ENCODE results near the gene ZP2. TPM values are rescaled to one million over a fixed set of nuclear protein-coding genes. Genes with fewer than 3 reads are reported as not detected.

ZP2 gene
- total RNA-seq, 1 donor from 2014 or later = not detected

GRCh38 chr16:21233521-21234150 is 22.3 kb upstream of the ZP2 start, which contains the start of gene ANKS4B:
Gene ANKS4B (plus strand): TSS chr16:21233699. CDS start chr16:21233738, 39 bp downstream.
- H3K36me3 Mint-ChIP-seq (ENCODE audit: low read depth) = no peaks in the 10 kb centered on the region
- H3K27me3 Mint-ChIP-seq = peaks cover 27% of the 10 kb centered on the region
- no peak for TF ChIP-seq CTCF (IDR thresholded peaks at IDR 0.05)
- no peak within 1 kb of the TSS for H3K27ac Mint-ChIP-seq
- ChIA-PET CTCF (no interaction called here), POLR2A (no interaction called here)
- H3K4me3 Mint-ChIP-seq = no peak within 1 kb of the TSS
- no peaks in the 10 kb centered on the region for H3K9me3 Mint-ChIP-seq
- intact Hi-C loops (cut with micrococcal nuclease) = no loop called here
- no peak for DNase-seq
- H3K4me1 Mint-ChIP-seq = no peaks in the 10 kb centered on the region
- no peak for ATAC-seq (ENCODE audit: low read depth)

- Mint-ChIP-seq H3K27ac (no peak overlapping the region), H3K4me1 (no peaks in the 10 kb centered on the region), H3K27me3 (peaks cover 28% of the 10 kb centered on the region), H3K36me3 (ENCODE audit: low read depth) (no peaks in the 10 kb centered on the region), H3K4me3 (no peak overlapping the region), H3K9me3 (no peaks in the 10 kb centered on the region)
- TF ChIP-seq CTCF (IDR thresholded peaks at IDR 0.05) = no peak
- DNase-seq (no peak), ATAC-seq (ENCODE audit: low read depth) (no peak)
- intact Hi-C loops (cut with micrococcal nuclease) = no loop called here
- ChIA-PET CTCF (no interaction called here), POLR2A (no interaction called here)
These were observed 21.7 kb upstream of the ZP2 start for GRCh38 chr16:21233045-21233520.

GRCh38 chr16:21228361-21228872 is 17.0 kb upstream of the ZP2 start:
- Mint-ChIP-seq H3K27me3 (peaks cover 46% of the 10 kb centered on the region), H3K4me3 (no peak overlapping the region), H3K9me3 (no peaks in the 10 kb centered on the region), H3K36me3 (ENCODE audit: low read depth) (no peaks in the 10 kb centered on the region), H3K27ac (no peak overlapping the region), H3K4me1 (peaks cover 3% of the 10 kb centered on the region)
- POLR2A ChIA-PET = no interaction called here
- TF ChIP-seq CTCF (IDR thresholded peaks at IDR 0.05) = no peak
- CTCF ChIA-PET = no interaction called here
- DNase-seq (no peak), ATAC-seq (ENCODE audit: low read depth) (no peak)
- intact Hi-C loops (cut with micrococcal nuclease) = no loop called here

GRCh38 chr16:21227866-21228265 is 16.5 kb upstream of the ZP2 start:
- H3K36me3 Mint-ChIP-seq (ENCODE audit: low read depth) = no peaks in the 10 kb centered on the region
- H3K27me3 Mint-ChIP-seq = peaks cover 43% of the 10 kb centered on the region
- intact Hi-C loops (cut with micrococcal nuclease) = no loop called here
- DNase-seq = no peak
- no peak overlapping the region for H3K27ac Mint-ChIP-seq
- TF ChIP-seq CTCF (IDR thresholded peaks at IDR 0.05) = no peak
- ATAC-seq (ENCODE audit: low read depth) = no peak
- peaks cover 3% of the 10 kb centered on the region for H3K4me1 Mint-ChIP-seq
- no peak overlapping the region for H3K4me3 Mint-ChIP-seq
- no peaks in the 10 kb centered on the region for H3K9me3 Mint-ChIP-seq
- POLR2A ChIA-PET = no interaction called here
- CTCF ChIA-PET = no interaction called here

GRCh38 chr16:21226749-21227148 is 15.4 kb upstream of the ZP2 start:
- H3K36me3 Mint-ChIP-seq (ENCODE audit: low read depth) = no peaks in the 10 kb centered on the region
- DNase-seq (no peak), ATAC-seq (ENCODE audit: low read depth) (no peak)
- ChIA-PET POLR2A (no interaction called here), CTCF (no interaction called here)
- intact Hi-C loops (cut with micrococcal nuclease) = no loop called here
- H3K4me1 Mint-ChIP-seq = peaks cover 3% of the 10 kb centered on the region
- TF ChIP-seq CTCF (IDR thresholded peaks at IDR 0.05) = no peak
- no peak overlapping the region for H3K4me3 Mint-ChIP-seq
- peaks cover 45% of the 10 kb centered on the region for H3K27me3 Mint-ChIP-seq
- no peaks in the 10 kb centered on the region for H3K9me3 Mint-ChIP-seq
- H3K27ac Mint-ChIP-seq = no peak overlapping the region
